ENCODE data around the gene SLC6A3. TPM values are rescaled to one million over a fixed set of nuclear protein-coding genes. Genes with fewer than 3 reads are reported as not detected.
"Not testable (repeated sequence)": the region's sequence is repeated elsewhere in the genome, so short reads cannot be mapped to it uniquely, and the experiment has no call there.

Gene SLC6A3
- polyA plus RNA-seq, 3 donors, result 0.41 to 0.72 (median 0.47) TPM

- no peak for DNase-seq (ENCODE audit: low read depth in 3 of 3, low spot score in 2 of 3)
Observed at GRCh38 chr5:1376981-1377380, 68.3 kb downstream of the SLC6A3 start.

DNA sequence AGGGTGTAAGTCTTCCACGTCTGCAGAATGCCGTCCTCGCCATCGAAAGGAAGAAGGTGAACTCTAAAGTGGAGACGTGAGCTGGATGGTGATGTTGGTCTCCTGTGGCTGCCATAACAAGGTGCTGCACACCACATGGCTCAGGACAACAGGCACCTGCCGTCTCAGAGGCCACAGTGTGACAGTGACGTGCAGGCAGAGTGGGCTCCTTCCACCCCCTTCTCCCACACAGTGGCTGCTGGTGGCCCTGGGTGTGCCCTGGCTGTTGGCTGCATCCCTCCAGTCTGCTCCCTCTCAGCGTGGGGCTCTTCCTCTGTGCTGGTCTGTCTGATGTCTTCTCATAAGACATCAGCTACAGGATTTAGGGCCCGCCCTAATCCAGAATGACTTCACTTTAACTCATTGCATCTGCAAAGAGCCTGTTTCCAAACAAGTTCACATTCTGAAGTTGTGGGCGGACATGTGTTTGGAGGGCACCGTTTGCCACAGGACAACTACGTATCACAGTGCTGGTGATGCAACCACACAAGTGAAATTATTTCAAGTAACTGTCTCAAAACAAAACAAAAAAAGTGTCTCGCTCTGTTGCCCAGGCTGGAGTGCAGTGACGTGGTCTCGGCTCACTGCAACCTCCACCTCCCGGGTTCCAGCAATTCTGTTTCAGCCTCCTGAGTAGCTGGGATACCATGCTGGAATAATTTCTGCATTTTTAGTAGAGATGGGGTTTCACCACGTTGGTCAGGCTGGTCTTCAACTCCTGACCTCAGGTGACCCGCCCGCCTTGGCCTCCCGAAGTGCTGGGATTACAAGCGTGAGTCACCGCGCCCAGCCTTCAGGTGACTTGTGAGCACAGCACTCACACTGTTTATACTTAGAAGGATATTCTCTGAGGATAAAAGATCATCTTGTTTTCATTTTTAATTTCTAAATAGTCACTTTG lies 69.1 kb downstream of the SLC6A3 start:
- DNase-seq (ENCODE audit: low read depth in 3 of 3, low spot score in 2 of 3), result no peak

- DNase-seq (ENCODE audit: low read depth in 3 of 3, low spot score in 2 of 3), result no peak
Observed at GRCh38 chr5:1374679-1375055, 70.6 kb downstream of the SLC6A3 start.

DNA sequence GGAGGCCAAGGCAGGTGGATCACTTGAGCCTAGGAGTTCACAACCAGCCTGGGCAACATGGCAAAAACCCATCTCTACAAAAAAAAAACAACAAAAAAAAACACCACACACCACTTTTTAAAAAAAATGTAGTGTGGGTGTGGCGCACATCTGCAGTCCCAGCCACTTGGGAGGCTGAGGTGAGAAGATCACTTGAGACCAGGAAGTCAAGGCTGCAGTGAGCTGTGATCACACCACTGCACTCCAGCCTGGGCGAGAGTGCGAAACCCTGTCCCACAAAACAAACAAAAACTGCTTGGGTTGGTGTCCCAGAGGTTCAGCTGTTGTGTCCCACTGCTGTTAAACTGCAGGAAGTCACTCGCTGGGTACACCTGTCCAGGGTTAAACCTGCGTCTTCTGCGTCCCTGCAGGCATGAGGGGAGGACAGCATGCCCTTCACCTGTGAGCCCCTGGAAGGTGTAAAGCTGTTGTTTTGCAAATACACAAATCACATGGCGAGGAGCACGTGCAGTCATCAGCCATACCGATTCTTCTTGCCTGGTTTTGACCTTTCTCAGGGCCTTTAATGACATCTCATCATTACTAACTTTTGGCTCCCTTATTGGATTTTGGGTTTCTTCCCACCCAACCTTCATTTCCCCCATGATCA lies 71.1 kb downstream of the SLC6A3 start:
- DNase-seq (ENCODE audit: low read depth in 3 of 3, low spot score in 2 of 3), result no peak

- not testable (repeated sequence) for DNase-seq (ENCODE audit: low read depth in 3 of 3, low spot score in 2 of 3)
Observed at GRCh38 chr5:1371972-1372342, 73.3 kb downstream of the SLC6A3 start.

DNA sequence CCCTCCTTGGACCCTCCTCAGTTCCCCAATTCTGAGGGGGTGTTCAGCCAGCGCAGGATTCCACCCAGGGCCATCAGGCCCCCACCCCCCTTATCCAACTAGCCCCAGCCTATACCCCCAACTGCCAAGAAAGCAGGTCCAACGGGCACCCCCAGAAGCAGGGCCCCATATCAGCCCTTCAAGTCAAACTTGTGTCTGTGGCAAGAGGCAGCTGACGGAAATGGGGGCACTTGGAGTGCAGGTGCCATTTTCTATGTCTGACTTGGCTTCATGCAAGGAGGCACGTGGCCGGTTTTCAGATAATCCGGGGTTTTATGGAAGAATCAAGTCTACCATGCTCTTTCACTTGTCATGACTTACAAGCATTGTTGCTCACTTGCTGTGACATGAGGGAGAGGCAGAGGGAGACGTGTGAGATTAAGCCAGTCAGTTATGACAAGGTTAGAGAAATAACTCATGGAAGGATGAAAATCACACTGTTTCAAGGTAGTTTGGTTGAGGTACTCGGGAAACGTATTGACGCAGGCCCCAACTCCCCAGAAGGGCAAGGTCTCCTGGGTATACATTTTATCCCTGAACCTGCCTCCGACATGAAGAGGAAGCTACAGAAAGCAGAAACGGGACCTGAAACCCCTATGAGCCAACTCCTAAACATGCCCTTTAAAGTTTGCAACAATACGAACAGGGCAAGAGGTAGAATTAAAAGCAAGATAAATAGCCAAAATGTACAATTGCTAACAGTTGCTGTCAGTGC lies 73.8 kb downstream of the SLC6A3 start:
- DNase-seq (ENCODE audit: low read depth in 3 of 3, low spot score in 2 of 3), result no peak

DNA sequence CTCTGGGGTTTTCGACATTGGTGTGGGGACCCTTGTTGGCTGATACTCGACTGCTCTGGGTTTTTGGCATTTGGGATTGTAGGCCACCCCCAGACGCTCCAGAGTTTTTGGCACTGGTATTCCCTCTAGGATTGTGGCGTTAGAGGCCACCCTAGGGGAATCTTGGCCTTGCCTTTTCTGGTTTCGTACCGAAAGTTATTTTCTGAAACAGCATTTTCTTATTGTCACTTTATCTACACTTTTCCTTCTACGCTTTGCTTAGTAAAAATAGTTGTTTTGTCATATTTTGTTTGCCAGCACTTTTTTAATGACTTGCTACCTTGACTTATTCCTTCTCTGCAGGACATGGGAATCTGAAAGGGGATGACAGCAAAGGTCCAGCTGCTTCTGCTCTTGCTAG lies 75.2 kb downstream of the SLC6A3 start:
- no peak for DNase-seq (ENCODE audit: low read depth in 3 of 3, low spot score in 2 of 3)

GRCh38 chr5:1368756-1369155 lies 76.5 kb downstream of the SLC6A3 start:
- no peak for DNase-seq (ENCODE audit: low read depth in 3 of 3, low spot score in 2 of 3)

DNA sequence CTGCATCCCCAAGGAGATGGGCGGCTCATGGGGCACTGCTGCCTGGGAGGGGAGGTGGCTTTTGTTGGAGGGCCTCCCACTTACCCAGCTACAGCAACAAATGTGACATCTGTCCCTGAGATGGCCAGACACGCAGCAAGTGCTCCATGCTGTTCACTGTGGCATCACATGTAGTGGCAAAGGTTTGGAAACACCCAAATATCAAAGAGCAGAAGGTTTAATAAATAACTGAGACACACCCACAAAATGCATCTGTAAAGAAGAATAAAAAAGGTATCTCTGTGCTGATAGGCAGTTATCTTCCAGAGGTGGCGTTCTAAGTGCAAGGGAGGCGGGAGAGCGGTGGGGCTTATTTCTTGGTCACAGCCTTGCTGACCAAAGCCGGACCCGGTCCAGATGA lies 77.0 kb downstream of the SLC6A3 start:
- no peak for DNase-seq (ENCODE audit: low read depth in 3 of 3, low spot score in 2 of 3)

GRCh38 chr5:1367149-1367548 lies 78.1 kb downstream of the SLC6A3 start:
- DNase-seq (ENCODE audit: low read depth in 3 of 3, low spot score in 2 of 3), result no peak

DNA sequence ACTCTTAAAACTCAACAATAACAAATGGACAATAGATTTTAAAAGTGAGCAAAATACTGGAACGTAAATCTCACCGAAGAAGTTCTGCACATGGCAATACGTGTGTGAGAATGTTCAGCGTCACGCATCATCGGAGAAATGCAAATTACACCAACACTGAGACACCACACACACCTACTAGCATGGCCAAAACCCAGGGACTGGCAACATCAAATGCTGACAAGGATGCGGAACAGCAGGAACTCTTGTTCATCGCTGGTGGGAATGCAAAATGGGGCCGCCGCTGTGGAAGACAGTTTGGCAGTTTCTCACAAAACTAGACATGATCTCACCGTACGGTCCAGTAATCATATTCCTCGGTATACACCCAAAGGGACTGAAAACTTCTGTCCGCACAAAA lies 78.7 kb downstream of the SLC6A3 start:
- no peak for DNase-seq (ENCODE audit: low read depth in 3 of 3, low spot score in 2 of 3)

- no peak for DNase-seq (ENCODE audit: low read depth in 3 of 3, low spot score in 2 of 3)
Observed at GRCh38 chr5:1364211-1364610, 81.0 kb downstream of the SLC6A3 start.

- DNase-seq (ENCODE audit: low read depth in 3 of 3, low spot score in 2 of 3), result no peak
Observed at GRCh38 chr5:1363581-1363980, 81.7 kb downstream of the SLC6A3 start.

DNA sequence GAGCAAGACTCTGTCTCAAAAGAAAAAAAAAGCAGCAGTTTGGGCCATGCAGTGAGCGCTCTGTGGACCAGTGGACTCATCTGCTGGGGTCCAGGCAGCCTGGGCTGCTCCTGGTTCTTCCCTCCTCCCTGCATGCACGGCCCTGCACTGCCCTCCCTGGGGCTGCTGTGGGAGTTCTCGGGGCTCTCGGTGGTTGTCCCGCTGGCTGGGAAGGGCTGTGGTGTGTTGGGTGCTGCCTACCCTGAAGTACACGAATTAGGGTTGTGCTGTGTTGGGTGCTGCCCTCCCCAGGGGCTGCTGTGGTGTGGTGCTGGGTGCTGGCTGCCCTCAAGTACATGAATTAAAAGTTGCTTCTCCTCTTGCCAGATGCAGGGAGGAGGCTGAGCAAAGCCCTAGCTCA lies 82.1 kb downstream of the SLC6A3 start:
- DNase-seq (ENCODE audit: low read depth in 3 of 3, low spot score in 2 of 3), result no peak

GRCh38 chr5:1362242-1363015 lies 82.8 kb downstream of the SLC6A3 start:
- no peak for DNase-seq (ENCODE audit: low read depth in 3 of 3, low spot score in 2 of 3)

GRCh38 chr5:1360861-1361260 lies 84.4 kb downstream of the SLC6A3 start:
- no peak for DNase-seq (ENCODE audit: low read depth in 3 of 3, low spot score in 2 of 3)

- DNase-seq (ENCODE audit: low read depth in 3 of 3, low spot score in 2 of 3), result not testable (repeated sequence)
Observed at GRCh38 chr5:1360367-1360766, 84.9 kb downstream of the SLC6A3 start.

DNA sequence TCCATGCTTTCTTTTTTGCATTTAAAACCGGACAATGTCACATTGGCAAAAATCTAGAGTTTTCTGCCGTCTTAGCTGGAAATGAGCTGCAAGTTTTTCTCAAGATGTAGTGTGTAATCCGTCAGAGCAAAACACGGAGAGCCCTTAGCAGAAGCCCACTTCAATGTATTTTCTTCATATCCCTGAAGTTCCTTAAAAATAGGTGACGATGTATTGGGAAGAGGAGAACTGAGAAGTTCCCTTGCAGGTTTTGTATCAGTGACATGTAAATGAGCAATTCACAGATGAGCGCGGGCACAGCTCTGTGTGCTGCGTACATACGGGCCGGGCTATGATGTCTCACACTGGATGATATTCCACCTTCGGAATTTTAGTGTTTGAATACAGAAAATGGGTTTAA lies 85.5 kb downstream of the SLC6A3 start:
- no peak for DNase-seq (ENCODE audit: low read depth in 3 of 3, low spot score in 2 of 3)

- DNase-seq (ENCODE audit: low read depth in 3 of 3, low spot score in 2 of 3), result no peak
Observed at GRCh38 chr5:1359031-1359645, 86.1 kb downstream of the SLC6A3 start.

GRCh38 chr5:1358726-1359025 lies 86.6 kb downstream of the SLC6A3 start:
- DNase-seq (ENCODE audit: low read depth in 3 of 3, low spot score in 2 of 3), result no peak

All from right renal cortex interstitium (tissue), 3 donors.